ENCODE results near the gene MAD1L1. TPM values are rescaled to one million over a fixed set of nuclear protein-coding genes. Genes with fewer than 3 reads are reported as not detected.

The MAD1L1 gene
- polyA plus RNA-seq, result 10 to 100 TPM; 18.0 to 24.9 TPM

GRCh38 chr7:2232766-2233520 is at the start of gene MAD1L1:
Gene MAD1L1, minus strand, starts transcription at chr7:2232945. Its CDS starts 2,812 bp downstream, at chr7:2230133.
- H3K36me3 ChIP-seq (ENCODE audit: control insufficient read depth in 2 of 2, insufficient read depth in 2 of 2, low read length in 1 of 2), result peaks cover 6 to 27% of the 10 kb centered on the region in 2 donors
- H3K27ac ChIP-seq (ENCODE audit: low read depth in 2 of 2, low read length in 1 of 2), result peak within 1 kb of the TSS; percentile 28 to 50
- 0 to 1% methylated on average over 62 to 63 of the region's 63 CpGs for WGBS, 2 donors
- H3K27me3 ChIP-seq (ENCODE audit: control insufficient read depth in 1 of 2, insufficient read depth in 2 of 2, low read length in 2 of 2), result no peaks in the 10 kb centered on the region
- no peaks in the 10 kb centered on the region for H3K9me3 ChIP-seq (ENCODE audit: control insufficient read depth in 2 of 2, insufficient read depth in 1 of 2, low read depth in 1 of 2, low read length in 1 of 2)
- H3K4me1 ChIP-seq (ENCODE audit: control insufficient read depth in 2 of 2, insufficient read depth in 2 of 2, low read length in 1 of 2), result peaks cover 0 to 2% of the 10 kb centered on the region in 2 donors
- H3K4me3 ChIP-seq (ENCODE audit: low read depth in 1 of 2, low read length in 2 of 2), result peak within 1 kb of the TSS; percentile 77 to 84

DNA sequence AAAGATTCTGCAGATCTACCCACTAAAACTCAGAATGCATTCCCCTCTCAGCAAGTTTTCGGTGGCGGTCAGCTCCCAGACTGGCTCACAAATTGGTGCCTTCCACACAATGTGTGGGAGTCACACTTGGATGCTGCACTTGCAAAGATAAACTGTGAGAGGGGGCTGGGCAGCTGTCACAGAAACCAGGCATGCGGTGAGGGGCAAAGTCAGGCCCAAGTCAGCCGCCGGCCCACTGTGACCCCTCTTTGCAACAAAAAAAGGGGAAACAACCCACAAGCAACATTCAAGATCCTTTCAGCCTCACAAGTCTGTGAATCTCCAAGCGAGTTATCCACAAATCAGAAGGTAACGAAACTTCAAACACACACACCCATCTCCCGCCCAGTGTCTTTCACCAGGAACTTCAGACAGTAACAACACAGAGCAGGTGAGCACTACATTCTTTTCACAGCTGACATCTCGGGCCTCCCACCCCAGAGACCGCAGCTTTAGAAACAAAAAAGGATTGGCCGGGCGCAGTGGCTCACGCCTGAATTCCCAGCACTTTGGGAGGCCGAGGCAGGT is 49.5 kb upstream of the MAD1L1 start:
- H3K4me3 ChIP-seq (ENCODE audit: low read depth in 1 of 2, low read length in 2 of 2), result no peak overlapping the region

DNA sequence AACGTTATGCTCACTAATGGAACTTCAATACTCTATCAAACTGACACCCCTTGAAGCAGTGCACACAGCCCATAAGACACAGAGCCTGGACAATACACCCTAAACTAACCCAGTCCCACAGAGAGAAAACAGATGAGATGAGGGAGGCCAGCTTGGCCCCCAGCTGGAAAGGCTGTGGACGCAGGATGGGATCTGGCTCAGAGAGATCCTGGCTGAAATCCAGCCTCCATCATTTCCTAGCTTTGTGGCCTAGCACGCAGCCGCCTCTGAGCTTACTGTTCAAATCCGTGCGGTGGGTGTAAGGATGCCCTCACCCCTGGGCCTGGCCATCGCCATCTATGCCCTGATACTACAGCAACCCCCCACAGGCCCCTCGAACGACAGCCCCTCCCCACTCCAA is 48.8 kb upstream of the MAD1L1 start:
- 45 to 53% methylated on average over 9 of the region's 9 CpGs for WGBS, 2 donors
- Histone ChIP-seq H3K36me3 (ENCODE audit: control insufficient read depth in 2 of 2, insufficient read depth in 2 of 2, low read length in 1 of 2) (peaks cover 0 to 2% of the 10 kb centered on the region in 2 donors), H3K27ac (ENCODE audit: low read depth in 2 of 2, low read length in 1 of 2) (no peak overlapping the region), H3K4me3 (ENCODE audit: low read depth in 1 of 2, low read length in 2 of 2) (no peak overlapping the region), H3K4me1 (ENCODE audit: control insufficient read depth in 2 of 2, insufficient read depth in 2 of 2, low read length in 1 of 2) (no peaks in the 10 kb centered on the region), H3K9me3 (ENCODE audit: control insufficient read depth in 2 of 2, insufficient read depth in 1 of 2, low read depth in 1 of 2, low read length in 1 of 2) (no peaks in the 10 kb centered on the region), H3K27me3 (ENCODE audit: control insufficient read depth in 1 of 2, insufficient read depth in 2 of 2, low read length in 2 of 2) (no peaks in the 10 kb centered on the region)

More for the DNA sequence above, 49.5 kb upstream of the MAD1L1 start:
- no peak overlapping the region for H3K27ac ChIP-seq (ENCODE audit: low read depth in 2 of 2, low read length in 1 of 2)
- no peaks in the 10 kb centered on the region for H3K9me3 ChIP-seq (ENCODE audit: control insufficient read depth in 2 of 2, insufficient read depth in 1 of 2, low read depth in 1 of 2, low read length in 1 of 2)
- H3K27me3 ChIP-seq (ENCODE audit: control insufficient read depth in 1 of 2, insufficient read depth in 2 of 2, low read length in 2 of 2), result no peaks in the 10 kb centered on the region
- H3K36me3 ChIP-seq (ENCODE audit: control insufficient read depth in 2 of 2, insufficient read depth in 2 of 2, low read length in 1 of 2), result peaks cover 0 to 2% of the 10 kb centered on the region in 2 donors
- 84 to 87% methylated on average over 14 of the region's 14 CpGs for WGBS, 2 donors
- H3K4me1 ChIP-seq (ENCODE audit: control insufficient read depth in 2 of 2, insufficient read depth in 2 of 2, low read length in 1 of 2), result no peaks in the 10 kb centered on the region

DNA sequence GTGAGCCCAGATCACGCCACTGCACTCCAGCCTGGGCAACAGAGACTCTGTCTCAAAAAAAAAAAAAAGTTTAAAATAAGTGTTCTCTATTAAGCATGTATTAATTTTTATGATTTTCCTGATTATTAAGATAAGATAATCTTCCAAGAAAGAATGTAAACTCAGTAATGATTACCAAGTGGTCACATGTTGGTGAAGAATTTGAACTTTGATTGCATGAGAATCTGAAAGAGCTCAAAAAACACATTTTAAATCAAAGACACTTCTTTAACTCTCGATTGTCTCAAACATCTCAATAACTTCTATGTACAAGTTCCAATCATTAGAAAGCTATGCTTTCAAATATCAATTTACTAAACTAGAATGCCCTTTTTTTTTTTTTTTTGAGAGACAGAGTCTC is 47.7 kb upstream of the MAD1L1 start:
- H3K36me3 ChIP-seq (ENCODE audit: control insufficient read depth in 2 of 2, insufficient read depth in 2 of 2, low read length in 1 of 2), result peaks cover 0 to 4% of the 10 kb centered on the region in 2 donors
- H3K9me3 ChIP-seq (ENCODE audit: control insufficient read depth in 2 of 2, insufficient read depth in 1 of 2, low read depth in 1 of 2, low read length in 1 of 2), result no peaks in the 10 kb centered on the region
- no peaks in the 10 kb centered on the region for H3K27me3 ChIP-seq (ENCODE audit: control insufficient read depth in 1 of 2, insufficient read depth in 2 of 2, low read length in 2 of 2)
- no peak overlapping the region for H3K4me3 ChIP-seq (ENCODE audit: low read depth in 1 of 2, low read length in 2 of 2)
- H3K4me1 ChIP-seq (ENCODE audit: control insufficient read depth in 2 of 2, insufficient read depth in 2 of 2, low read length in 1 of 2), result no peaks in the 10 kb centered on the region
- no peak overlapping the region for H3K27ac ChIP-seq (ENCODE audit: low read depth in 2 of 2, low read length in 1 of 2)
- WGBS, 2 donors, result 58 to 75% methylated on average over 2 of the region's 2 CpGs

DNA sequence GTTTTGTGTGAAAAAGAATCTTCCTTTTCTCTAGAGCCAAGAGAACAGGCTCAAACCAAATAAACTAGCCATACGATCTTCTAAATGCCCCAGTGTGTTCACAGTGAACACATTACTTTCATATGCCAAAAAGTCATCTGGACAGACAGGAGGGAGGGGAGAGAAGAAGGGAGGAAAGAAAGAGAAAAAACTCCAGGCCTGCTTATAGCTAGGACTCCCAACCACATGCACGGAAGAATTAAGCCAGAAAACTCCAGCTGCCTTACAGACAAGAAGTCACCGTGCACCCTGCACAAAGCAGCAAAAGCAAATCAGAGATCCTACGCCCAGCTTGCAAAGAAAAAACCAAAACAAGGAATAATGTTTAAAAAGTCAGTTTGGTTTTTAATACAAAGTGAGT is 47.2 kb upstream of the MAD1L1 start:
- no peaks in the 10 kb centered on the region for H3K9me3 ChIP-seq (ENCODE audit: control insufficient read depth in 2 of 2, insufficient read depth in 1 of 2, low read depth in 1 of 2, low read length in 1 of 2)
- WGBS, 2 donors, result 60 to 67% methylated on average over 4 of the region's 4 CpGs
- peaks cover 0 to 4% of the 10 kb centered on the region in 2 donors for H3K36me3 ChIP-seq (ENCODE audit: control insufficient read depth in 2 of 2, insufficient read depth in 2 of 2, low read length in 1 of 2)
- H3K27me3 ChIP-seq (ENCODE audit: control insufficient read depth in 1 of 2, insufficient read depth in 2 of 2, low read length in 2 of 2), result no peaks in the 10 kb centered on the region
- no peaks in the 10 kb centered on the region for H3K4me1 ChIP-seq (ENCODE audit: control insufficient read depth in 2 of 2, insufficient read depth in 2 of 2, low read length in 1 of 2)
- H3K27ac ChIP-seq (ENCODE audit: low read depth in 2 of 2, low read length in 1 of 2), result no peak overlapping the region
- H3K4me3 ChIP-seq (ENCODE audit: low read depth in 1 of 2, low read length in 2 of 2), result no peak overlapping the region

- Histone ChIP-seq H3K27ac (ENCODE audit: low read depth in 2 of 2, low read length in 1 of 2) (no peak overlapping the region), H3K9me3 (ENCODE audit: control insufficient read depth in 2 of 2, insufficient read depth in 1 of 2, low read depth in 1 of 2, low read length in 1 of 2) (no peaks in the 10 kb centered on the region), H3K4me3 (ENCODE audit: low read depth in 1 of 2, low read length in 2 of 2) (no peak overlapping the region), H3K36me3 (ENCODE audit: control insufficient read depth in 2 of 2, insufficient read depth in 2 of 2, low read length in 1 of 2) (peaks cover 4 to 15% of the 10 kb centered on the region in 2 donors), H3K4me1 (ENCODE audit: control insufficient read depth in 2 of 2, insufficient read depth in 2 of 2, low read length in 1 of 2) (no peaks in the 10 kb centered on the region), H3K27me3 (ENCODE audit: control insufficient read depth in 1 of 2, insufficient read depth in 2 of 2, low read length in 2 of 2) (no peaks in the 10 kb centered on the region)
- 92 to 96% methylated on average over 11 of the region's 11 CpGs for WGBS, 2 donors
Measured at GRCh38 chr7:2278026-2278425, 45.3 kb upstream of the MAD1L1 start.

- H3K4me3 ChIP-seq (ENCODE audit: low read depth in 1 of 2, low read length in 2 of 2), result no peak overlapping the region
- H3K27ac ChIP-seq (ENCODE audit: low read depth in 2 of 2, low read length in 1 of 2), result no peak overlapping the region
- no peaks in the 10 kb centered on the region for H3K9me3 ChIP-seq (ENCODE audit: control insufficient read depth in 2 of 2, insufficient read depth in 1 of 2, low read depth in 1 of 2, low read length in 1 of 2)
- H3K27me3 ChIP-seq (ENCODE audit: control insufficient read depth in 1 of 2, insufficient read depth in 2 of 2, low read length in 2 of 2), result no peaks in the 10 kb centered on the region
- no peaks in the 10 kb centered on the region for H3K4me1 ChIP-seq (ENCODE audit: control insufficient read depth in 2 of 2, insufficient read depth in 2 of 2, low read length in 1 of 2)
- 84 to 91% methylated on average over 18 of the region's 18 CpGs for WGBS, 2 donors
- peaks cover 4 to 15% of the 10 kb centered on the region in 2 donors for H3K36me3 ChIP-seq (ENCODE audit: control insufficient read depth in 2 of 2, insufficient read depth in 2 of 2, low read length in 1 of 2)
Measured at GRCh38 chr7:2276107-2276506, 43.4 kb upstream of the MAD1L1 start.

GRCh38 chr7:2275101-2275500 is 42.4 kb upstream of the MAD1L1 start:
- H3K36me3 ChIP-seq (ENCODE audit: control insufficient read depth in 2 of 2, insufficient read depth in 2 of 2, low read length in 1 of 2), result peaks cover 4 to 15% of the 10 kb centered on the region in 2 donors
- 89 to 90% methylated on average over 18 of the region's 18 CpGs for WGBS, 2 donors
- no peak overlapping the region for H3K4me3 ChIP-seq (ENCODE audit: low read depth in 1 of 2, low read length in 2 of 2)
- H3K9me3 ChIP-seq (ENCODE audit: control insufficient read depth in 2 of 2, insufficient read depth in 1 of 2, low read depth in 1 of 2, low read length in 1 of 2), result no peaks in the 10 kb centered on the region
- no peaks in the 10 kb centered on the region for H3K27me3 ChIP-seq (ENCODE audit: control insufficient read depth in 1 of 2, insufficient read depth in 2 of 2, low read length in 2 of 2)
- H3K4me1 ChIP-seq (ENCODE audit: control insufficient read depth in 2 of 2, insufficient read depth in 2 of 2, low read length in 1 of 2), result no peaks in the 10 kb centered on the region
- no peak overlapping the region for H3K27ac ChIP-seq (ENCODE audit: low read depth in 2 of 2, low read length in 1 of 2)

DNA sequence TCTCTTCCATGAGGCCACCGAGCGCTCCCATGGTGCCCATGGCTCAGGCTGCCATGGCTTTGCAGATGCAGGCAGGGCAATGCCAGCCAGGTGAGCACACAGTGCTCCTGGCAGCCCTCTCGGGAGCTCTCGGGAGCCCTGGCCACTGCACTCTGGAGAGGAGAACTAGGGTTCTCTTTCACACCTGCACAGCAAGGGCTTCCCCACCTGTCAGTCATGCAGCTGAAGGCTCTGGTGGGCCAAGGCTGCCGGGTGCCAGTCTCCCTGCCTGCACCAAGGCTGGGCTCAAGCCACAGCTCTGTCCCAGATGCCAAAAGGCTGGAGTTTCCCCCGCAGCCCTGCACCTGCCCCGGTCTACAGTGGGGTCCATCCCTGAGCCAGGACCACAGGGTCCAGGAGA is 41.9 kb upstream of the MAD1L1 start:
- 81 to 89% methylated on average over 7 of the region's 7 CpGs for WGBS, 2 donors
- no peaks in the 10 kb centered on the region for H3K27me3 ChIP-seq (ENCODE audit: control insufficient read depth in 1 of 2, insufficient read depth in 2 of 2, low read length in 2 of 2)
- no peak overlapping the region for H3K27ac ChIP-seq (ENCODE audit: low read depth in 2 of 2, low read length in 1 of 2)
- no peaks in the 10 kb centered on the region for H3K9me3 ChIP-seq (ENCODE audit: control insufficient read depth in 2 of 2, insufficient read depth in 1 of 2, low read depth in 1 of 2, low read length in 1 of 2)
- H3K36me3 ChIP-seq (ENCODE audit: control insufficient read depth in 2 of 2, insufficient read depth in 2 of 2, low read length in 1 of 2), result peaks cover 4 to 18% of the 10 kb centered on the region in 2 donors
- H3K4me3 ChIP-seq (ENCODE audit: low read depth in 1 of 2, low read length in 2 of 2), result no peak overlapping the region
- no peaks in the 10 kb centered on the region for H3K4me1 ChIP-seq (ENCODE audit: control insufficient read depth in 2 of 2, insufficient read depth in 2 of 2, low read length in 1 of 2)

DNA sequence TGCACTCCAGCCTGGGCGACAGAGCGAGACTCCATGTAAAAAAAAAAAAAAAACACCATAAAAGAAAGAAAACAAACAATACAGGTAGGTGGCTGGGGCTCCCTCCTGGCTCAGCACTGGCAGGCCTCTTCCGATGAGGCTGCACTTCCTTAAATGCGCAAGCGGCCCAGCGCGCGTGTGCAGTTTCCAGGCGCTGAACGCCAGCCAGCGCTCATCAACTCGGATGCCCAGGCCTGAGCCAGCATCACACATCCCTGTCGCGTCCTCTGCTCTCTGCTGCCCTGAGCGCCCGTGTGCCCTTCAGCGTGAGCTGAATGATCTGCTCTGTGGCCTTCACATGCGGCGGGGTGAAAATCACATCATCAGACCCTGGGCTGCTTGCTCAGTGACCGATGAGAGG is 41.1 kb upstream of the MAD1L1 start:
- H3K9me3 ChIP-seq (ENCODE audit: control insufficient read depth in 2 of 2, insufficient read depth in 1 of 2, low read depth in 1 of 2, low read length in 1 of 2), result no peaks in the 10 kb centered on the region
- peaks cover 4 to 20% of the 10 kb centered on the region in 2 donors for H3K36me3 ChIP-seq (ENCODE audit: control insufficient read depth in 2 of 2, insufficient read depth in 2 of 2, low read length in 1 of 2)
- WGBS, 2 donors, result 97 to 98% methylated on average over 20 of the region's 20 CpGs
- H3K4me1 ChIP-seq (ENCODE audit: control insufficient read depth in 2 of 2, insufficient read depth in 2 of 2, low read length in 1 of 2), result no peaks in the 10 kb centered on the region
- no peaks in the 10 kb centered on the region for H3K27me3 ChIP-seq (ENCODE audit: control insufficient read depth in 1 of 2, insufficient read depth in 2 of 2, low read length in 2 of 2)
- H3K4me3 ChIP-seq (ENCODE audit: low read depth in 1 of 2, low read length in 2 of 2), result no peak overlapping the region
- no peak overlapping the region for H3K27ac ChIP-seq (ENCODE audit: low read depth in 2 of 2, low read length in 1 of 2)

Data from esophagus (tissue), 2 donors.